Ascending aorta (tissue), 2 donors: ENCODE results near the gene RBM5. TPM values are rescaled to one million over a fixed set of nuclear protein-coding genes. Genes with fewer than 3 reads are reported as not detected.

Experiments
- DNase-seq, 2 donors: peaks; one replicate each; pipeline ENCODE4 v3.0.0-alpha.2; 2019; ENCODE audit warnings: low spot score in 2 of 2
- H3K27ac ChIP-seq, 2 donors: fragments of 200-600 bp; sonication (generic); one replicate each; pipeline ENCODE4 v1.5.1; 2016 to 2017; ENCODE audit warnings: mild to moderate bottlenecking in 1 of 2
- H3K27me3 ChIP-seq: fragments of 200-600 bp; sonication (generic); one replicate; pipeline ENCODE4 v1.5.1; 2017
- H3K36me3 ChIP-seq, 2 donors: fragments of 200-600 bp; sonication (generic); one replicate each; pipeline ENCODE4 v1.5.1; 2016
- H3K4me1 ChIP-seq, 2 donors: fragments of 200-600 bp; sonication (generic); one replicate each; pipeline ENCODE4 v1.5.1; 2016 to 2017; ENCODE audit warnings: mild to moderate bottlenecking in 1 of 2
- H3K4me3 ChIP-seq, 2 donors: fragments of 200-600 bp; sonication (generic); one replicate each; pipeline ENCODE4 v1.5.1; 2016 to 2017; ENCODE audit warnings: mild to moderate bottlenecking in 1 of 2
- H3K9me3 ChIP-seq, 2 donors: fragments of 200-600 bp; sonication (generic); one replicate each; pipeline ENCODE4 v1.5.1; 2016
- intact Hi-C: fragments of 100-400 bp; cut with DNase I; formaldehyde crosslinking; loops from one replicate; pipeline ENCODE4 v1.15.1; 2023
- total RNA-seq: library from RNA; depleted of rRNA; stranded (reverse); fragments of >200 nt; gene quantifications from one replicate; pipeline ENCODE4 v1.1.0, GENCODE V29; 2016
- TF ChIP-seq, protein P1 (sequence below), 3 experiments: fragments of 200-600 bp in 2 of 3; fragments of 450-650 bp in 1 of 3; sonication (generic) in 2 of 3; IDR thresholded peaks; one replicate each; pipeline ENCODE4 v1.5.1; 2016 to 2019; ENCODE audit warnings: antibody characterized with exemption in 3 of 3, mild to moderate bottlenecking in 1 of 3, moderate library complexity in 1 of 3

RBM5 gene
- total RNA-seq, 1 donor from 2014 or later, result 105 TPM

DNA sequence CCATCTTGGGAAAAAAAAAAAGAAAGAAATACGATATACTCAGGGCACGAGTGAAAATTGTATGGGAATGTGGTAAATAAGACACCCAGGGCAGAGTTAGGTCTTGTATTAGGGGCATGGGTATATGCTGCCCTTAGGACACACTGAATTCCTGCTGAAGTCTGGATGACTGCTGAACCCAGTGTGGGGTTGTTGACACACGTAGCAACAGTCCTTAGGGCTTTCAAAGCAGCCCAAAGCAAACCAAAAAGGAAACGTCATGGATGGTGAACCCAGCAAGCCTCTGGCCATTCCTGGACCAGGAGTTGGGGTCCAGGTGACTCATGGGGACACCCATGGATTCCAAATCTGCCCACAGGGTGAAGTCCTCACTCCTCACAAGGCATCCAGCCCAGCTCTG is 39.3 kb downstream of the RBM5 start:
- H3K27me3 ChIP-seq, result no peaks in the 10 kb centered on the region
- no peaks in the 10 kb centered on the region for H3K36me3 ChIP-seq
- H3K4me1 ChIP-seq, result peaks cover 5 to 39% of the 10 kb centered on the region in 2 donors
- no peak for DNase-seq
- H3K4me3 ChIP-seq, result no peak overlapping the region
- intact Hi-C loops, result no loop called here
- TF ChIP-seq, protein P1, sequence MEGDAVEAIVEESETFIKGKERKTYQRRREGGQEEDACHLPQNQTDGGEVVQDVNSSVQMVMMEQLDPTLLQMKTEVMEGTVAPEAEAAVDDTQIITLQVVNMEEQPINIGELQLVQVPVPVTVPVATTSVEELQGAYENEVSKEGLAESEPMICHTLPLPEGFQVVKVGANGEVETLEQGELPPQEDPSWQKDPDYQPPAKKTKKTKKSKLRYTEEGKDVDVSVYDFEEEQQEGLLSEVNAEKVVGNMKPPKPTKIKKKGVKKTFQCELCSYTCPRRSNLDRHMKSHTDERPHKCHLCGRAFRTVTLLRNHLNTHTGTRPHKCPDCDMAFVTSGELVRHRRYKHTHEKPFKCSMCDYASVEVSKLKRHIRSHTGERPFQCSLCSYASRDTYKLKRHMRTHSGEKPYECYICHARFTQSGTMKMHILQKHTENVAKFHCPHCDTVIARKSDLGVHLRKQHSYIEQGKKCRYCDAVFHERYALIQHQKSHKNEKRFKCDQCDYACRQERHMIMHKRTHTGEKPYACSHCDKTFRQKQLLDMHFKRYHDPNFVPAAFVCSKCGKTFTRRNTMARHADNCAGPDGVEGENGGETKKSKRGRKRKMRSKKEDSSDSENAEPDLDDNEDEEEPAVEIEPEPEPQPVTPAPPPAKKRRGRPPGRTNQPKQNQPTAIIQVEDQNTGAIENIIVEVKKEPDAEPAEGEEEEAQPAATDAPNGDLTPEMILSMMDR (IDR thresholded peaks at IDR 0.05), result no peak
- no peak overlapping the region for H3K27ac ChIP-seq
- no peaks in the 10 kb centered on the region for H3K9me3 ChIP-seq

DNA sequence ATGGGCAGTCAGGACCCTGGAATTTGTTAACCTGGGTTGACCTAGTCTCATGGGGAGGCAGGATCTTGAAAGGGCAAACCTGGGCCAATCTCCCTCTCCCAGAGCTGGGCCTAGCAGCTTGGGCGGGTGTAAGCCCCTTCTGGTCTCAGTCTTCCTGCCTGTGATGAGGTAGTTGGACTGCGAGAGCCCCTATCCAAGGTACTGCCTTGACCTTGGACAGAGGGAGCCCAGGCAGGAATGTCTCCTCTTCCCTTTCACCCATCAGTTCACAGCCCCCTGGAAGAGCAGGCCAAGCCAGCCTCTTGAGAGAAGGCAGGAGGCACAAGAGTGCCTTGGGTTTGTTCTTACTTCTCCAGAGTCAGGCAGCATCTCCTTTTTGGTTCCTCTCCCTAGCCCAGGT is 41.7 kb downstream of the RBM5 start:
- intact Hi-C loops, result no loop called here
- H3K27ac ChIP-seq, result no peak overlapping the region
- no peak for DNase-seq
- no peak overlapping the region for H3K4me3 ChIP-seq
- TF ChIP-seq, protein P1 (IDR thresholded peaks at IDR 0.05), result no peak
- peaks cover 5 to 25% of the 10 kb centered on the region in 2 donors for H3K4me1 ChIP-seq
- H3K9me3 ChIP-seq, result no peaks in the 10 kb centered on the region
- no peaks in the 10 kb centered on the region for H3K36me3 ChIP-seq
- no peaks in the 10 kb centered on the region for H3K27me3 ChIP-seq

DNA sequence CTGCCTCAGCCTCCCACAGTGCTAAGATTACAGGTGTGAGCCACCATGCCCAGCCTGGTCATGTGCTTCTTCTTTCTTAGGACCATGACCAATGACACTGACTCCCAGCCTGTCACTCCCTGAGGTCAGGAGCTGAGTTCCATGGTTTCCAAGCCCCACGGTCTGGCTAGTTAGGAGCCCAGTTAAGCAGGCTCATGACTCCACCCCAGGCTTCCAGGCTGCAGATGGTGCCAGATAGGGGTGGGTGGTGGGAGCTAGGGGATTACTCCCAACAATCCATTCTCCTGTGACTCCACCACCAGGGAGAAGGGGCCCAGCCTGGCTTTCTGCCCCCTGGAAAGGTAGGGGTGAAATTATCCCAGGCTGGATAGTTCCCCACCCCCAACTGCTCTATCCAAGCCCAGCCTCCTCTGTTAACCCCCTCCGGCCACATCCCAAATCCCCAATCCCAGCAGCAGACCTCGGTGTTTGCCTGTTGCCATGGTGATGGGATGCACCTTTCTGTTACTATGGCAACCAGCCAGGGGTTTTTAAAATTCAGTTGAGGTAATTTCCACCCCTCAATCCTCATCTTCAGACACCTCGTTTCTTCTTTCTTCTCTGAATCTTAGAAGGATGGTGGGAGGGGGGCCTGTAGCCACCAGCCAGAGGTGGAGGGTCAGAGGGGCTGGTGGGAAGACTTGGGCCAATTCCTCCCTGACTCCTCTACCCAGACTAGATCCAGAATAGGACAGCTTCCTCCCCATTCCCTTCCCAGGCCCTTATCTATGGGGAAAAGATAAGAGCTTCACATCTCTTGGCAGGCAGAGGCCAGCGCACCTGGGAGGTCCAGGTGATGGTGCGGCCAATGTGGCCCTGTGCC is 43.9 kb downstream of the RBM5 start:
- no peaks in the 10 kb centered on the region for H3K9me3 ChIP-seq
- no peak for DNase-seq
- H3K4me3 ChIP-seq, result no peak overlapping the region
- no peaks in the 10 kb centered on the region for H3K27me3 ChIP-seq
- H3K36me3 ChIP-seq, result no peaks in the 10 kb centered on the region
- H3K4me1 ChIP-seq, result peaks cover 0 to 5% of the 10 kb centered on the region in 2 donors
- intact Hi-C loops, result no loop called here
- TF ChIP-seq, protein P1 (IDR thresholded peaks at IDR 0.05), result no peak
- H3K27ac ChIP-seq, result no peak overlapping the region

DNA sequence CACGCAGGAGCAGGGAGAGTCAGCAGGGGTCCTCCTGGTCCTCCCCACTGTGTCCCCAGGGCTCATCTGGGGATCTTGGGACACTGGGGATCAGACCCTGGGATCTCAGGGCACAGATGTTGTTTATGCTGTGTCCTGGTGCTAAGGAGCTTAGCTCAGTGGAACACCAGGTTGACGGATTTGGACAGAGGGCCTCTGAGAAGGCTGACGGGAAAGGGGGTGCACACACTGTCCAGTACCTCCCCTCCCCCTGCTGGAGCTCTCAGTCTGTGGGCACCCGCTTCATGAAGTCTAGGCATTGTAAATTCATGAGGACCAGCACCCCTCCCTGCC is 44.5 kb downstream of the RBM5 start:
- intact Hi-C loops, result no loop called here

DNA sequence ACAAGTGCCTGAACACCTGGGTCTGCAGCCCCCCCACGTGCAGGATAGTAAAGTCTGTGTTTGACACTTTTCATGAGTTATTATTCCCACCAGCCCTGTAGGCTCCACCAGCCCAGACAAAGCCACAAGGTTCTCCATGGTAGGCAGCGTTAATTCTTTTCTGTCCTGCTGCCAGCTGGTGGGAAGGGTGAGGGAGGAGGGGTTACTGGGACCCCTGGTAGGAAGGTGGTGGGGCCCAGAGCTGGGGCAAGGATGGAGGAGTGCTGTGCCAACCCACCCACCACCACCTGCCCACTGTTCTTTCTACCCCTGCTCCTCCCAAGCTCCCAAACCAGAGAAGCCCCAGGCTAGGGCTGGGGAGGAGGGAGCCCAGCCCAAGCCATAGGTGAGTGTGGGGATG is 45.6 kb downstream of the RBM5 start:
- intact Hi-C loops, result no loop called here
- DNase-seq, result no peak
- Histone ChIP-seq H3K27me3 (no peaks in the 10 kb centered on the region), H3K4me1 (no peaks in the 10 kb centered on the region), H3K27ac (no peak overlapping the region), H3K4me3 (no peak overlapping the region), H3K36me3 (no peaks in the 10 kb centered on the region), H3K9me3 (no peaks in the 10 kb centered on the region)
- TF ChIP-seq, protein P1 (IDR thresholded peaks at IDR 0.05), result no peak

More for the DNA sequence above, 44.5 kb downstream of the RBM5 start:
- Histone ChIP-seq H3K4me1 (no peaks in the 10 kb centered on the region), H3K9me3 (no peaks in the 10 kb centered on the region), H3K4me3 (no peak overlapping the region), H3K27me3 (no peaks in the 10 kb centered on the region), H3K27ac (no peak overlapping the region), H3K36me3 (no peaks in the 10 kb centered on the region)
- TF ChIP-seq, protein P1 (IDR thresholded peaks at IDR 0.05), result no peak
- DNase-seq, result no peak
